Omental fat pad (tissue), 4 donors: ENCODE data around the gene ARL14EPL. TPM values are rescaled to one million over a fixed set of nuclear protein-coding genes. Genes with fewer than 3 reads are reported as not detected.
"Not testable (repeated sequence)": the region's sequence is repeated elsewhere in the genome, so short reads cannot be mapped to it uniquely, and the experiment has no call there.

Experiments
- ATAC-seq: fragments of 150-250 bp; one replicate; pipeline ENCODE4 v1.9.1; 2016; ENCODE audit warnings: mild to moderate bottlenecking, moderate library complexity; ENCODE audit not compliant: low FRiP score
- DNase-seq: peaks from one replicate; pipeline ENCODE4 v3.0.0-alpha.2; 2019; ENCODE audit warnings: low spot score
- CTCF ChIP-seq, 3 donors: fragments of 450-650 bp; IDR thresholded peaks; one replicate each; pipeline ENCODE4 v1.5.1; 2016 to 2017; ENCODE audit warnings: antibody characterized with exemption in 3 of 3, mild to moderate bottlenecking in 3 of 3, moderate library complexity in 2 of 3
- total RNA-seq, 4 donors: library from RNA; depleted of rRNA; stranded (reverse); fragments of >200 nt; gene quantifications; one replicate each; pipeline ENCODE4 v1.1.0, GENCODE V29; 2016

ARL14EPL gene
- total RNA-seq, 4 donors from 2014 or later, result not detected

DNA sequence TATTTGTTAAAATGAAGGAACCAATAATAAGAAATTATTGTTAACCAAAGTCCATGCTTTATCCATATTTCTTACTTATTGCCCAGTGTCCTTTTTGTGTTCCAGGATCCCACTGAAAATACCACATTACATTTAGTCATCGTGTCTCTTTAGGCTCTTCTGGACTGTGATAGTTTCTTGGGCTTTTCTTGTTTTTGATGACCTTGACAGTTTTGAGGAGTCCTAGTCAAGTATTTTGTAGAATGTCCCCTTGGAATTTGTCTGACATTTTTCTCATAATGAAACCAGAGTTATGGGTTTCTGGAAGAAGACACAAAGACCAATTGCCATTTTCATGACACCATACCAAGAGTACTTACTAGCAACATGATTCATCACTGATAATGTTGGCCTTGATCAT lies 38.9 kb downstream of the ARL14EPL start:
- ATAC-seq, result no peak
- no peak for DNase-seq
- TF ChIP-seq CTCF (IDR thresholded peaks at IDR 0.05), result no peak

- DNase-seq (no peak), ATAC-seq (no peak)
- no peak for TF ChIP-seq CTCF (IDR thresholded peaks at IDR 0.05)
Observed at GRCh38 chr5:116075191-116075831, 43.0 kb downstream of the ARL14EPL start.

- no peak for TF ChIP-seq CTCF (IDR thresholded peaks at IDR 0.05)
Observed at GRCh38 chr5:116076496-116076895, 44.2 kb downstream of the ARL14EPL start.

GRCh38 chr5:116078199-116078598 lies 45.9 kb downstream of the ARL14EPL start:
- no peak for ATAC-seq
- DNase-seq, result no peak
- no peak for TF ChIP-seq CTCF (IDR thresholded peaks at IDR 0.05)

More at GRCh38 chr5:116076496-116076895, 44.2 kb downstream of the ARL14EPL start:
- ATAC-seq, result no peak
- no peak for DNase-seq

DNA sequence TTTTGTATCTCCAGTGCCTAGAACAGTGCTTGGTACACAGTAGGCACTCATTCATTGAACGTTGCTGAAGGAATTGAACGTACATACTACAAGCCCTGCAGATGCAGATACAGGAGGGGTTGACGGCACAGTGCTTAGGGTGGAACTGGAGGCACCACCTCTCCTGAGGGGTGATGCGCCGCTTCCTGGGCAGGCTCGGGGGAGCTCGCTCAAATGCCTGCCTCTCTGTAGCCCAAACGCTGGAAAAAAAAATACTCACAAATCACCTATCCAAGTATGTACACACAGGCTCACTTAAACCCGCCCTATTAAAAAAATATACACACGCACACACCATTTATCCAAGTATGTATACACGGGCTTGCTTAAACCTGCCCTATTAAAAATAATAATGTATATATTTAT lies 52.0 kb downstream of the ARL14EPL start:
- no peak for TF ChIP-seq CTCF (IDR thresholded peaks at IDR 0.05)
- no peak for DNase-seq
- ATAC-seq, result peak; percentile 49

DNA sequence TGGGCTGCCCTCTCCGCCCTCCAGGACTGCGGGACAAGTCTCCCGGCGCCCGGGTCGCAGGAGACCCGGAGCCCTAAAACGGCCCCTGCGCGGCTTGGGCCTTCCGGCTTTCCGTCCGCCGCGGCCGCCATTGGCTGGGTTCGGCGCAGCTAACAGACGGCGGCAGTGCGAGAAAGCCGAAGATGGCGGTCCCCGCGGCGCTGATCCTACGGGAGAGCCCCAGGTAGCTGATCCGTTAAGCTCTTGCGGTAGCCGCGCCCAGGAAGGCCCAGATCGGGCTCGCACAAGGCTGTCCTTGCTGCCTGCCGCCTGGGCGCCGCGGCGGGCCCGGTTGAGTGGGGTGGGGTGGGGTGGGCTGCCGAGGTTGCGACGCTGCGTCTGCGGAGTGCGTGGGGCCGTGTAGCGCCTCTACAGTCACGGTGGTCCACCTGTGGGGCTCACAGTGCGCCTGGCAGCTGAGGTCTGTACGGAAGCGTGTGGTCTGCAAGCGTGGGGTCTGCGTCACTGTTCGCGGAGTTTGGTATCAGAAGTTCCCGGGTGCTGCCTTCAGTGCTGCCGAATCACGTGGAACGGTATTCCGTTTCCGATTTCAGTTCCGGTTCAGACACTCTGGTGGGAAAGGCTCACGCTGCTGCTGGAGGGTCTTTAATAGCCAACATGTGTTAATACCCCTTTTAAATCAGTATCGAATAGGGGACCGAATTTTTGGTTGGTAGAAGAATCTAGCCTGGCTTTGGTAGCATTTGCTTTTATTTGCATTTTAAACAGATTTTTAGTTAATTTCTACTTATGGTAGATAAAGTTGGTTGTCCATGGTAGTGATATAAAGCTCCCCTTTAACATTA lies 52.8 kb downstream of the ARL14EPL start, which contains the start of gene COMMD10:
TSS of gene COMMD10 (plus strand) at position 155 of the 845 bp plus-strand sequence.
- peak; percentile 91 for ATAC-seq
- DNase-seq, result peak; percentile 56
- no peak for TF ChIP-seq CTCF (IDR thresholded peaks at IDR 0.05)

DNA sequence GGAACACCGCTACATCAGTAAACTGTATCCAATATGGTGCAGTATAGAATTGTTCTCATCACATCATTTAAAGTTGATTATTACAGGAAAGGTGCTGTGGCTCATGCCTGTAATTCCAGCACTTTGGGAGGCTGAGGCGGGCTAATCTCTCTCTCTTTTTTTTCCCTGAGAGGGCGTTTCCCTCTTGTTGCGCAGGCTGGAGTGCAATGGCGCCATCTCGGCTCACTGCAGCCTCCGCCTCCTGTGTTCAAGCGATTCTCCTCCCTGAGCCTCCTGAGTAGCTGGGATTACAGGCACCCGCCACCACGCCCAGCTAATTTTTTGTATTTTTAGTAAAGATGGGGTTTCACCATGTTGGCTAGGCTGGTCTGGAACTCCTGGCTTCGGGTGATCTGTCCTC lies 54.0 kb downstream of the ARL14EPL start:
- DNase-seq, result not testable (repeated sequence)

More for the DNA sequence above, 54.0 kb downstream of the ARL14EPL start:
- not testable (repeated sequence) for ATAC-seq
